ENCODE measurements around the gene COPS6. TPM values are rescaled to one million over a fixed set of nuclear protein-coding genes. Genes with fewer than 3 reads are reported as not detected.

The COPS6 gene
- total RNA-seq, 4 donors from 2014 or later, result 41.6 to 69.0 (median 50.0) TPM

DNA sequence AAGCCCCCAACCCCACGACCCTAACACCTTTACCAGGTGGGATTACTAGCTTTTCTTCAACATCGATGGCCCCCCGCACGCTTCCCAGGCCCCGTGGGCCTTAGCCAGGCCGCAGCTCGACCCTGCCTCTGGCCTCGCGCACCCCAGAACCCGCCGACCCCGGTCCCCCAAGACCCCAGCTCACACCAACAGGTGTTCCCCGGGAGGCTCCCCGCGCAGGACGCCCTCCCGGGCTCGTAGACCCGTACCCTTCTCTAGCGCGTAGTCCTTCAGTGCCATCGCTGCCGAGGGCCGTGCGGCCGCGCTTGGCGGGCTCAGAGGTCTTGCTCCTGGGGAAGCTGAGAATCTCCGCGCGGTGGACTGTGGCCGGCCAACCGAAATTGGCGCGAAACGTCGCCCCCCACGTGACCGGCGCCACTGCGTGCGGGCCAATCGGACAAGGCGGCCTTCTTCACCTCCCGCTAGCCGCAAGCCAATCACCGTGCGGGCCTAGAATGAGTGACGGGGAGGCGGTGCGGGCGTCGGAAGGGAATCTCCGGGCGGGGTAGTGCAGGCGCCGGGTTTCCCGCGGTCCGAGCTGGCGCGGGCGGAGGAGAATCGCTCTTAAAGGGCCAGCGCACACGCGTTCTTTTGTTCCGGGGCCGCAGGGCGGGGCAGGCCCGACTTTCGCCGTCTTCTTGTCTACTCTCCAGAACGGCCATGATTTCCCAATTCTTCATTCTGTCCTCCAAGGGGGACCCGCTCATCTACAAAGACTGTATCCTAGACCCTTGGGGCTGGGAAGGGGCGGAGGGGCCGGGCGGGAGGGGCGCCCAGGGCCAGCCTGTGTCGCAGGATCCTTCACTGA is 12.5 kb downstream of the COPS6 start, which contains the start of the genes AP4M1 and MCM7:
Gene AP4M1 (plus strand): TSS at position 628 of the 847 bp plus-strand sequence. CDS start 72 bp downstream, at position 700.
Gene MCM7 (minus strand): TSS at position 382 of the 847 bp plus-strand sequence. CDS start 103 bp downstream, at position 279.
- ATAC-seq (ENCODE audit: low FRiP score), result peak; percentile 94
- TF ChIP-seq, protein P1, sequence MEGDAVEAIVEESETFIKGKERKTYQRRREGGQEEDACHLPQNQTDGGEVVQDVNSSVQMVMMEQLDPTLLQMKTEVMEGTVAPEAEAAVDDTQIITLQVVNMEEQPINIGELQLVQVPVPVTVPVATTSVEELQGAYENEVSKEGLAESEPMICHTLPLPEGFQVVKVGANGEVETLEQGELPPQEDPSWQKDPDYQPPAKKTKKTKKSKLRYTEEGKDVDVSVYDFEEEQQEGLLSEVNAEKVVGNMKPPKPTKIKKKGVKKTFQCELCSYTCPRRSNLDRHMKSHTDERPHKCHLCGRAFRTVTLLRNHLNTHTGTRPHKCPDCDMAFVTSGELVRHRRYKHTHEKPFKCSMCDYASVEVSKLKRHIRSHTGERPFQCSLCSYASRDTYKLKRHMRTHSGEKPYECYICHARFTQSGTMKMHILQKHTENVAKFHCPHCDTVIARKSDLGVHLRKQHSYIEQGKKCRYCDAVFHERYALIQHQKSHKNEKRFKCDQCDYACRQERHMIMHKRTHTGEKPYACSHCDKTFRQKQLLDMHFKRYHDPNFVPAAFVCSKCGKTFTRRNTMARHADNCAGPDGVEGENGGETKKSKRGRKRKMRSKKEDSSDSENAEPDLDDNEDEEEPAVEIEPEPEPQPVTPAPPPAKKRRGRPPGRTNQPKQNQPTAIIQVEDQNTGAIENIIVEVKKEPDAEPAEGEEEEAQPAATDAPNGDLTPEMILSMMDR (IDR thresholded peaks at IDR 0.05), result no peak

GRCh38 chr7:100102950-100103840 is 14.4 kb downstream of the COPS6 start:
- ATAC-seq (ENCODE audit: low FRiP score), result no peak
- DNase-seq (ENCODE audit: low spot score), result no peak
- TF ChIP-seq, protein P1 (IDR thresholded peaks at IDR 0.05), result no peak

More for the DNA sequence above, 12.5 kb downstream of the COPS6 start, which contains the start of the genes AP4M1 and MCM7:
- peak; percentile 93 for DNase-seq (ENCODE audit: low spot score)

DNA sequence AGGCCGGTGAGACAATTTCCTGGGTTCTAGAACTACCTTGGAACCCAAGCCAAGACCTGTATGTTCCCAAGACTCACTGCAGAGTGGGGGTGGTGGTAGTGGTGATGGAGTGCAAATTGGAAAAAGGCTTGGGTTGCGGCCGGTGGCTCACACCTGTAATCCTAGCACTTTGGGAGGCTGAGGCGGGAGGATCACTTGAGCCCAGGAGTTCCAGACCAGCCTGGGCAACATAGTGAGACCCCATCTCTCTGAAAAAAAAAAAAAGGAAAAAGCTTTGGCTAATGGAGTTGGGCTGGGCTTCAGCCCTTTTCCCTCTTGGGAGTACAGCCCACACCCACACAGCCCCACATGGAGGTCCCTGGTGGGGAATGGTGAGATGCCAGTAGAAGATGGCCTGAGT is 16.8 kb downstream of the COPS6 start:
- DNase-seq (ENCODE audit: low spot score), result no peak
- TF ChIP-seq, protein P1 (IDR thresholded peaks at IDR 0.05), result no peak
- no peak for ATAC-seq (ENCODE audit: low FRiP score)

GRCh38 chr7:100106633-100107032 is 17.9 kb downstream of the COPS6 start:
- no peak for ATAC-seq (ENCODE audit: low FRiP score)
- no peak for DNase-seq (ENCODE audit: low spot score)
- TF ChIP-seq, protein P1 (IDR thresholded peaks at IDR 0.05), result no peak

- ATAC-seq (ENCODE audit: low FRiP score), result no peak
- DNase-seq (ENCODE audit: low spot score), result no peak
- TF ChIP-seq, protein P1 (IDR thresholded peaks at IDR 0.05), result no peak
These were observed 18.5 kb downstream of the COPS6 start for GRCh38 chr7:100107125-100107737.

DNA sequence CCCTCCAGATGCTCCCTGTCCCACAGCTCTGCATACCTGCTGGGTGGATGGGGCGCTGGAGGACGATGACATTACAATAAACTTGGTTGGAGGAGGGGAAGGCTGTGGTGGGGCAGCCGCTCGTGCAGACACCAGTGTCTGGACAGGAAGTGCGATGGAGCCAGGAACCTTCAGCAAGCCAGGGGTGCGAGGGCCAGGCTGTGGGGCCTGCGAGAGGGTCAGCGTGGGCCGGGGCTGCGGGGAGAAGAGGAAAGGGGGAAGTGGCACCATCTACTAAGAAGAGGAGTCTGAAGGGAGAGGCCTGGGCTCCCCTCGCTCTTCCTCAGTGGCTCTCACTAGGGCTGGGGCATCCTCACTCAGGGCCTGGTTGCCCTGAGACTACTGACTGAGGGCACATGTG is 19.1 kb downstream of the COPS6 start:
- no peak for DNase-seq (ENCODE audit: low spot score)
- TF ChIP-seq, protein P1 (IDR thresholded peaks at IDR 0.05), result no peak
- ATAC-seq (ENCODE audit: low FRiP score), result no peak
